Frontal cortex (tissue), 4 donors: ENCODE measurements around the gene CBL. TPM values are rescaled to one million over a fixed set of nuclear protein-coding genes. Genes with fewer than 3 reads are reported as not detected.
A peak's percentile ranks its signal among the peaks of the same experiment; 100 is the strongest.
"Not testable (repeated sequence)": the region's sequence is repeated elsewhere in the genome, so short reads cannot be mapped to it uniquely, and the experiment has no call there.

ENCODE experiments used
- DNase-seq, 2 donors: peaks; one replicate each; pipeline ENCODE4 v3.0.0; 2012; ENCODE audit warnings: low spot score in 2 of 2
- FAIRE-seq: peaks from 2 replicates; lab custom pipeline; 2012; peaks lifted over from hg19 to GRCh38; lab: Jason Lieb, UNC
- total RNA-seq: library from RNA; depleted of rRNA; stranded (reverse); fragments of >200 nt; gene quantifications from one replicate; pipeline ENCODE4 v1.2.3, GENCODE V29; 2014
- donor health status: control.
- donor health status: control.
- donor health status: control.

Gene CBL
- total RNA-seq, 1 donor from 2014 or later: 8.6 TPM

- FAIRE-seq (no peak), DNase-seq (no peak)
These were observed 24.3 kb upstream of the CBL start for GRCh38 chr11:119181677-119182412.

- not testable (repeated sequence) for FAIRE-seq, DNase-seq
These were observed 21.7 kb upstream of the CBL start for GRCh38 chr11:119184399-119184798.

- no peak for DNase-seq
- no peak for FAIRE-seq
These were observed 20.0 kb upstream of the CBL start for GRCh38 chr11:119185981-119186634.

- FAIRE-seq (no peak), DNase-seq (no peak)
These were observed 18.8 kb upstream of the CBL start for GRCh38 chr11:119187123-119187892.

GRCh38 chr11:119188067-119188466 is 18.1 kb upstream of the CBL start:
- FAIRE-seq (no peak), DNase-seq (no peak)

- FAIRE-seq: no peak
These were observed 17.3 kb upstream of the CBL start for GRCh38 chr11:119188887-119189286.

GRCh38 chr11:119189393-119189792 is 16.7 kb upstream of the CBL start:
- FAIRE-seq (no peak), DNase-seq (no peak)

More at GRCh38 chr11:119188887-119189286, 17.3 kb upstream of the CBL start:
- no peak for DNase-seq

- DNase-seq (no peak), FAIRE-seq (no peak)
These were observed 15.6 kb upstream of the CBL start for GRCh38 chr11:119190531-119190930.

- FAIRE-seq, DNase-seq: not testable (repeated sequence)
These were observed 14.9 kb upstream of the CBL start for GRCh38 chr11:119191265-119191664.

GRCh38 chr11:119192111-119192510 is 14.0 kb upstream of the CBL start:
- no peak for DNase-seq
- no peak for FAIRE-seq

GRCh38 chr11:119193001-119193400 is 13.1 kb upstream of the CBL start:
- DNase-seq (no peak), FAIRE-seq (no peak)

- DNase-seq: no peak
- FAIRE-seq: no peak
These were observed 12.5 kb upstream of the CBL start for GRCh38 chr11:119193626-119194025.

GRCh38 chr11:119194811-119195440 is 11.2 kb upstream of the CBL start:
- no peak for DNase-seq

GRCh38 chr11:119195680-119196079 is 10.5 kb upstream of the CBL start:
- DNase-seq (peak in 1 of 2 donors; percentile 7), FAIRE-seq (no peak)

More at GRCh38 chr11:119194811-119195440, 11.2 kb upstream of the CBL start:
- no peak for FAIRE-seq

GRCh38 chr11:119196833-119197483 is 9.2 kb upstream of the CBL start:
- DNase-seq (peak; percentile 58 to 83), FAIRE-seq (no peak)

- FAIRE-seq: no peak
- no peak for DNase-seq
These were observed 7.2 kb upstream of the CBL start for GRCh38 chr11:119198925-119199324.

- DNase-seq, FAIRE-seq: not testable (repeated sequence)
These were observed 4.9 kb upstream of the CBL start for GRCh38 chr11:119201236-119201635.

GRCh38 chr11:119202554-119202953 is 3.6 kb upstream of the CBL start:
- no peak for FAIRE-seq

GRCh38 chr11:119204066-119204465 is 2.1 kb upstream of the CBL start:
- DNase-seq (no peak), FAIRE-seq (no peak)

More at GRCh38 chr11:119202554-119202953, 3.6 kb upstream of the CBL start:
- DNase-seq: no peak

GRCh38 chr11:119205080-119205479 is 1.1 kb upstream of the CBL start:
- no peak for FAIRE-seq
- DNase-seq: no peak
